Measurements from ENCODE around the gene ZBTB46.

GRCh38 chr20:63769891-63770474 lies 61.1 kb downstream of the ZBTB46 start:
- no peak for TF ChIP-seq POLR2A (IDR thresholded peaks at IDR 0.05)
- TF ChIP-seq, protein P1, sequence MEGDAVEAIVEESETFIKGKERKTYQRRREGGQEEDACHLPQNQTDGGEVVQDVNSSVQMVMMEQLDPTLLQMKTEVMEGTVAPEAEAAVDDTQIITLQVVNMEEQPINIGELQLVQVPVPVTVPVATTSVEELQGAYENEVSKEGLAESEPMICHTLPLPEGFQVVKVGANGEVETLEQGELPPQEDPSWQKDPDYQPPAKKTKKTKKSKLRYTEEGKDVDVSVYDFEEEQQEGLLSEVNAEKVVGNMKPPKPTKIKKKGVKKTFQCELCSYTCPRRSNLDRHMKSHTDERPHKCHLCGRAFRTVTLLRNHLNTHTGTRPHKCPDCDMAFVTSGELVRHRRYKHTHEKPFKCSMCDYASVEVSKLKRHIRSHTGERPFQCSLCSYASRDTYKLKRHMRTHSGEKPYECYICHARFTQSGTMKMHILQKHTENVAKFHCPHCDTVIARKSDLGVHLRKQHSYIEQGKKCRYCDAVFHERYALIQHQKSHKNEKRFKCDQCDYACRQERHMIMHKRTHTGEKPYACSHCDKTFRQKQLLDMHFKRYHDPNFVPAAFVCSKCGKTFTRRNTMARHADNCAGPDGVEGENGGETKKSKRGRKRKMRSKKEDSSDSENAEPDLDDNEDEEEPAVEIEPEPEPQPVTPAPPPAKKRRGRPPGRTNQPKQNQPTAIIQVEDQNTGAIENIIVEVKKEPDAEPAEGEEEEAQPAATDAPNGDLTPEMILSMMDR (IDR thresholded peaks at IDR 0.05): no peak
